SK-N-SH (cell line): ENCODE results near the gene HEY2.
"Not testable (repeated sequence)": the region's sequence is repeated elsewhere in the genome, so short reads cannot be mapped to it uniquely, and the experiment has no call there.

Source experiments
- CHD2 ChIP-seq: fragments of 150-350 bp; IDR thresholded peaks from 2 replicates; pipeline ENCODE4 v1.6.1; 2018; ENCODE audit warnings: low read length; ENCODE audit not compliant: partially characterized antibody
- CTCF ChIP-seq: fragments of 200-600 bp; sonication (generic); IDR thresholded peaks from 2 replicates; pipeline ENCODE4 v1.6.1; 2017; ENCODE audit warnings: antibody characterized with exemption, mild to moderate bottlenecking, moderate library complexity
- ELF1 ChIP-seq: IDR thresholded peaks from 2 replicates; pipeline ENCODE4 v1.4.0; 2012
- EP300 ChIP-seq, 2 experiments: IDR thresholded peaks; 2 replicates each; pipeline versions ENCODE4 v1.4.0 to v1.6.1; 2012; ENCODE audit warnings: borderline replicate concordance in 1 of 2, low read depth in 1 of 2, low read length in 1 of 2
- FOSL2 ChIP-seq: IDR thresholded peaks from 2 replicates; pipeline ENCODE4 v1.4.0; 2012; ENCODE audit warnings: low read depth, mild to moderate bottlenecking, moderate library complexity, borderline replicate concordance
- MAX ChIP-seq: IDR thresholded peaks from 2 replicates; pipeline ENCODE4 v1.4.0; 2012; ENCODE audit warnings: low read depth
- MXI1 ChIP-seq: IDR thresholded peaks from 2 replicates; pipeline ENCODE4 v1.6.1; 2012; ENCODE audit warnings: mild to moderate bottlenecking, low read depth, low read length, improper control_type of control experiment
- POLR2AphosphoS5 ChIP-seq: IDR thresholded peaks from 2 replicates; pipeline ENCODE4 v1.6.1; 2012; ENCODE audit warnings: low read depth, low read length
- REST ChIP-seq: IDR thresholded peaks from 2 replicates; pipeline ENCODE4 v1.6.1; 2012; ENCODE audit warnings: mild to moderate bottlenecking, low read depth, low read length, moderate library complexity
- RXRA ChIP-seq: IDR thresholded peaks from 2 replicates; pipeline ENCODE4 v1.4.0; 2012; ENCODE audit warnings: low read depth, mild to moderate bottlenecking, borderline replicate concordance
- SMC3 ChIP-seq: IDR thresholded peaks from 2 replicates; pipeline ENCODE4 v1.6.1; 2012; ENCODE audit warnings: low read depth, low read length, improper control_type of control experiment

DNA sequence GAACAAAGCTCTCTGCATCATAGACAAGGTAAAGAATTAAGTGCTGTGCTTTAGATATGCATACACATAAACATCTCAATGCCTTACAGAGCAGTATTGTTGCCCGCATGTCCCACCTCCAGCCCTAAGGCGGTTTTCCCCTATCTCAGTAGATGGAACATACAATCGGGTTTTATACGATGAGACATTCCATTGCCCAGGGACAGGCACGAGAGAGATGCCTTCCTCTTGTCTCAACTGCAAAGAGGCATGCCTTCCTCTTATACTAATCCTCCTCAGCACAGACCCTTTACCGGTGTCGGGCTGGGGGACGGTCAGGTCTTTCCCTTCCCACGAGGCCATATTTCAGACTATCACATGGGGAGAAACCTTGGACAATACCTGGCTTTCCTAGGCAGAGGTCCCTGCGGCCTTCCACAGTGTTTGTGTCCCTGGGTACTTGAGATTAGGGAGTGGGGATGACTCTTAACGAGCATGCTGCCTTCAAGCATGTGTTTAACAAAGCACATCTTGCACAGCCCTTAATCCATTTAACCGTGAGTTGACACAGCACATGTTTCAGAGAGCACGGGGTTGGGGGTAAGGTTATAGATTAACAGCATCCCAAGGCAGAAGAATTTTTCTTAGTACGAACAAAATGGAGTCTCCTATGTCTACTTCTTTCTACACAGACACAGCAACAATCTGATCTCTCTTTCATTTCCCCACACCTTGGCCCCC lies 26.8 kb downstream of the HEY2 start:
- not testable (repeated sequence) for TF ChIP-seq CHD2; RXRA; MAX; CTCF; POLR2AphosphoS5; MXI1; REST; ELF1; SMC3; EP300 (IDR thresholded peaks at IDR 0.05; ENCODE audit: borderline replicate concordance in 1 of 2, low read depth in 1 of 2, low read length in 1 of 2); FOSL2
